WI38 (cell line): ENCODE measurements around the gene NFASC.

Source experiments
- H3K4me3 ChIP-seq: 2 replicates; pipeline ENCODE4 v1.5.1; 2011; ENCODE audit warnings: low read depth, mild to moderate bottlenecking, control low read depth, low read length
- CTCF ChIP-seq: IDR thresholded peaks from 2 replicates; pipeline ENCODE4 v1.5.1; 2012; ENCODE audit warnings: low read depth, mild to moderate bottlenecking, control low read depth, low read length

NFASC gene

DNA sequence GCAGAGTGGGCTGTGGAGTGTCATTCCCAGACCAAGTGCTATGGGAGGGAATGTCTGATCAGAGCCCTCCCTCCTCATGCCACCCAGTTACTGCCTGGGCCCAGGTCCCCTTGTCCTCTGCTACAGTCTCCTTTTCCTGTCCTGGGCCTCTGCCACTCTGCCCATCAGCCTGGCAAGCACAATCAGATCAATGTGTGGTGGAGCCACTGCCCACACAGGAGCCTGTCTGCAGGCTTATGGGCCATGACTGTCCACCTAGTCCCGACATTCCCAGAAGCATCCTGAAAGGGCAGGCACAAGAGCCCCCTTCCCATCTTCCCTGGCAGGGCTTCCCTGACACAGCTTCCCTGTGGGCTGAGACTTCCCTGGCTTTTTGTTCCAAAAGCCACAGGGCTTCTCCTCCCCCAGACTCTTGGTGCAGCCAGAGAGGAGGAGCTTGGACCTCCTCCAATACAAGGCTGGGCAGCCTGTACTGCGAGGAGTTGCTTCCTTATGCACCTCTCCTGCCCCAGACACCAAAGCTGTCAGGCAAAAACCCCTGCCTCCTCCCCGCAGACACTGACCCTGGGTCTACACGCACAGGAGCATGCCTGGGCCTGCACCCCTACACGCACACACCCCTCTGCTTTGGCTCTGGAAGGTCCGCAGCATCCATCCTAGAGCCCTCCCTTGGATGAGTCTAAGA, 143.2 kb downstream of the NFASC start:
- H3K4me3 ChIP-seq, result no peak overlapping the region
- TF ChIP-seq CTCF, result no peak

DNA sequence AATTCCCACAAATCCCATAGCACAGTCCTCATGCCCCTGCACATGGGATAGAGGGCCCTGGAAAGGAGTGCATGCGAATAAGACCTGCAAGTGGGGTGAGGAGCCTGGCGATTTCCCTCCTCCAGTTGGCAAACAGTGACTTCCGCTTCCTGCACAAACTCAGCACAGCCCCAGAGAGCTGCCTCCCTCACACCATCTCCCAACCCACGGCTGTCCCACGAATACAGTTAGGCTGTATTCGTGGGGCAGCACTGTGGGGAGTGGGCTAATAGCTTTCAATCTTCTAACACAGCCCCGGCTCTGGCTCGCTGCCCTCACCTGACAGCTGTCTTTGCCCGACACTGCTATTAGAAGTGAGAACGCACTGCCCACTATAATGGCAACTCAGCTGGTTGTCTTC, 144.1 kb downstream of the NFASC start:
- TF ChIP-seq CTCF, result no peak
- H3K4me3 ChIP-seq, result no peak overlapping the region

- H3K4me3 ChIP-seq, result no peak overlapping the region
- no peak for TF ChIP-seq CTCF
These were observed 144.6 kb downstream of the NFASC start for GRCh38 chr1:205015241-205015640.

DNA sequence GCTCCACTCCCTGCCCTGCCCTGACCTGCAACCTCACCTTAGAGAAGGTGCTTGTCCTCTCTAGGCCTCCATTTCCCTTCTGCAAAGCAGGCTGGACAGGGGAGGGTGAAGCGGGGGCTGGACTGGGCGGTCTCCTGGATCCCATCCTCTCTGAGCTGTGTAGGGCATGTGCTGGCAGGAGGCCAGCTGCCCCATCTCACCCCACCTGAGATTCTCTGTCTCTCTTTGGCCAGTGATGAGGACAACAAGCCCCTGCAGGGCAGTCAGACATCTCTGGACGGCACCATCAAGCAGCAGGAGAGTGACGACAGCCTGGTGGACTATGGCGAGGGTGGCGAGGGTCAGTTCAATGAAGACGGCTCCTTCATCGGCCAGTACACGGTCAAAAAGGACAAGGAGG, 145.4 kb downstream of the NFASC start:
- no peak for TF ChIP-seq CTCF
- no peak overlapping the region for H3K4me3 ChIP-seq

DNA sequence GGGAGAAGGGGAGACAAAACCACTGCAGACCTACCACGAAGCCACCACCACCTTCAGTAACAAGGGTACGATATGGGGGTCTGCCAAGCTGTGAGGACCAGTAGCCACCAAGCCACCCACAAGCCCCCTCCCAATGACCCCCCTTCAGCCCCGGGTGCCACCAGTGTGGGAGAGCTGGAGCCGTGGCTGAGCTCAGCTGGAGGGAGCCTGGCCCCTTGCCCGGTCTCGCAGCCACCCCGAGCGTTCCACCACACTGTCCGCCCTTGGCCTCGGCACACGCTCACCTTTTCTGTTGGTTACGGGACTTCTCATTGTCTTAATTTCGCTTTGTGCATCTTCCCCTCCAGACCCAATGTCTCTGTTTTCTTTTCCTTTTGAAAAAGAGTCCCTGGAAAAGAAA, 145.9 kb downstream of the NFASC start:
- H3K4me3 ChIP-seq, result no peak overlapping the region
- no peak for TF ChIP-seq CTCF

DNA sequence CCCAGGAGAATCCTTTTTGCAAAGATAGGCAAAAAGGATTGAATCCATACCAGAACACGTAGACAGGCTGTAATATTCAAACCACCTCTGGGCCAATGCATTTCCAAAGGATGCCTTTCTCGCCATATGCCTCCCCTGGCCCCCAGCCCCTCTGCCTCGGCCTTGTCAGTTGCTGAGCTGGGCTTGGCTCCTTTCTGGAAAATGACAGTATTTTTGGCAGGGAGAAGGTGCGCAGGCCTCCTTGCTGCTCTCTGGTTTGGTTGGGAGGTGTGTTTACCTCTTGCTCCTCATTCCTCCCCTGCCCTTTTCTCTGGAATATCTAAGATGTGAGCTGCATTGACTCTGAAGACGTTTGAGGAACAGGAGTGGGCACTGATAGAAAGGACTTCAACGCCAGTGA, 146.3 kb downstream of the NFASC start:
- no peak overlapping the region for H3K4me3 ChIP-seq

DNA sequence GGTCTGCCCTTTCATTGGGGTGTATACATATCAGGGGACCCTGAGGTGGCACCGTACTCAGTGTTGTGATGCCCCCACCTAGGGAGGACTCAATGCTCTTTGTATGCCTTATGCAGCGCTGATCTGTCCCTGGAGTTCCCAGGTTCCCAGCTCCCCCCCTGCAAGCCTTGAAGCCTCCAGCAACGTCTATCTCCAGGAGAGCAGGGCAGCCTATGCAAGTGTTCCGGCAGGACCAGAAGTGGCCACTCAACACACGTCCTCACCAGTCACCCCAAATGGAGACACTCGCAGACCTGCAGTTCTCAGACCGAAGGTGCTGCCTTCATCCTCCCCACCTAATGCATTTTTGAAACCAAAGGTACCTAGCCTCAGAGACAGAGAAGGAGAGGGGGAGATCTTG, 147.1 kb downstream of the NFASC start:
- TF ChIP-seq CTCF, result no peak
- H3K4me3 ChIP-seq, result no peak overlapping the region

More for the DNA sequence above, 146.3 kb downstream of the NFASC start:
- TF ChIP-seq CTCF, result no peak
